Adipocyte (in vitro differentiated cells): Measurements from ENCODE around the gene TNFAIP8L1.
A peak's percentile ranks its signal among the peaks of the same experiment; 100 is the strongest.
"Not testable (repeated sequence)": the region's sequence is repeated elsewhere in the genome, so short reads cannot be mapped to it uniquely, and the experiment has no call there.

Source experiments
- DNase-seq: peaks from one replicate; pipeline ENCODE4 v3.0.0-alpha.2; 2015; ENCODE audit warnings: low read depth
- H3K27me3 ChIP-seq: replicated peaks from 2 replicates; pipeline ENCODE4 v1.7.0; 2013; ENCODE audit warnings: mild to moderate bottlenecking, low read length, moderate library complexity; ENCODE audit not compliant: control insufficient read depth, insufficient read depth
- H3K36me3 ChIP-seq: 2 replicates; pipeline ENCODE4 v1.7.0; 2013; ENCODE audit warnings: low read length, mild to moderate bottlenecking, moderate library complexity; ENCODE audit not compliant: control insufficient read depth, insufficient read depth, severe bottlenecking
- H3K4me1 ChIP-seq: 2 replicates; pipeline ENCODE4 v1.7.0; 2013; ENCODE audit warnings: mild to moderate bottlenecking, low read length, moderate library complexity; ENCODE audit not compliant: control insufficient read depth, insufficient read depth
- H3K4me3 ChIP-seq: 2 replicates; pipeline ENCODE4 v1.7.0; 2013; ENCODE audit warnings: mild to moderate bottlenecking, low read length, moderate library complexity
- H3K9ac ChIP-seq: 2 replicates; pipeline ENCODE4 v1.7.0; 2013; ENCODE audit warnings: mild to moderate bottlenecking, low read length, moderate library complexity
- H3K9me3 ChIP-seq: 2 replicates; pipeline ENCODE4 v1.7.0; 2013; ENCODE audit warnings: mild to moderate bottlenecking, low read length, moderate library complexity; ENCODE audit not compliant: control insufficient read depth

The TNFAIP8L1 gene

GRCh38 chr19:4671185-4671851 lies 32.0 kb downstream of the TNFAIP8L1 start:
- Histone ChIP-seq H3K36me3 (peaks cover 29% of the 10 kb centered on the region), H3K9ac (no peak overlapping the region), H3K27me3 (no peaks in the 10 kb centered on the region), H3K4me1 (peaks cover 8% of the 10 kb centered on the region), H3K9me3 (no peaks in the 10 kb centered on the region), H3K4me3 (no peak overlapping the region)
- no peak for DNase-seq

GRCh38 chr19:4673216-4673615 lies 33.9 kb downstream of the TNFAIP8L1 start:
- no peak overlapping the region for H3K9ac ChIP-seq
- no peak for DNase-seq
- H3K27me3 ChIP-seq: no peaks in the 10 kb centered on the region
- H3K36me3 ChIP-seq: peaks cover 14% of the 10 kb centered on the region
- no peak overlapping the region for H3K4me3 ChIP-seq
- no peaks in the 10 kb centered on the region for H3K9me3 ChIP-seq
- peaks cover 8% of the 10 kb centered on the region for H3K4me1 ChIP-seq

- H3K27me3 ChIP-seq: no peaks in the 10 kb centered on the region
Measured at GRCh38 chr19:4673726-4674125, 34.4 kb downstream of the TNFAIP8L1 start.

GRCh38 chr19:4675346-4675745 lies 36.0 kb downstream of the TNFAIP8L1 start:
- H3K4me3 ChIP-seq: no peak overlapping the region
- no peaks in the 10 kb centered on the region for H3K27me3 ChIP-seq
- H3K36me3 ChIP-seq: peaks cover 13% of the 10 kb centered on the region
- H3K4me1 ChIP-seq: no peaks in the 10 kb centered on the region
- no peaks in the 10 kb centered on the region for H3K9me3 ChIP-seq
- no peak for DNase-seq
- no peak overlapping the region for H3K9ac ChIP-seq

More at GRCh38 chr19:4673726-4674125, 34.4 kb downstream of the TNFAIP8L1 start:
- H3K4me1 ChIP-seq: peaks cover 7% of the 10 kb centered on the region
- H3K9ac ChIP-seq: no peak overlapping the region
- H3K4me3 ChIP-seq: no peak overlapping the region
- H3K36me3 ChIP-seq: peaks cover 13% of the 10 kb centered on the region
- no peak for DNase-seq
- no peaks in the 10 kb centered on the region for H3K9me3 ChIP-seq

DNA sequence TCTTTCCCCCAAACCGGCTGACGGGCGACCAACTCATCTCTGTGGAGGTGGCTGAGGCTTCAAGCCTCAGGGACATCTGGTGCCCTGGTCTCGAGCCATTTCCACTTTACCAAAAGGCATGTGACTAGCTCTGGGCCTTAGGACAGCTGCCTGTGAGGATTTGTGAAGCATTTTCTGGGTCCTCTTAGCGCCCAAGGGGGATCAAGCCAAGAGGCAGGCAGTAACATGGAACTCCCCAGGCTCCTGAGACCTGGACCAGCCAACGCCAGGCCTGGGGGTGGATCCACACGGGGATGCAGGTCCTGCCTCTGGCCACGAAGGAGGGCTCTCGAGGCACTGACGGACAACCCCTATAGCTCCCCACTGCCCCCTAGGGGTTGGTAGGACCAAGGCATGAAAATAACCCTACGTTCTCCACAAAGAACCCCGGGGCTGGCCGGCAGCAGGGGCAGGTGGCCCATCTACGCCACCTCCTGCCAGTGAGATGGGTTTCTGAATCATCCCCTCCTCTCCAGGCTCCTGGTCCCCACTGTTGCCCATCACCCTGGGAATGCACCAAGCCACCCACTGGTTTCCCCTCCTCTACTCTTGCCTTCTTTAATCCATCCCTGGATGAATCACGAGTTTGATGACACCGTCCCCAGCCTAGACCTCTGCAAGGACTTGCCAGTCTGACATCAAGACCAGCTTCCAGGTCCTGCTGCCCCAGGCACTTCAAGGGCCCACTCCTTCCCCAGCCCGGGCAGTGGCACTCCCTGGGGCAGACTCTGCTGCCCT lies 37.8 kb downstream of the TNFAIP8L1 start:
- Histone ChIP-seq H3K27me3 (no peaks in the 10 kb centered on the region), H3K9ac (no peak overlapping the region), H3K36me3 (peaks cover 22% of the 10 kb centered on the region), H3K9me3 (no peaks in the 10 kb centered on the region), H3K4me1 (no peaks in the 10 kb centered on the region), H3K4me3 (no peak overlapping the region)
- peak; percentile 20 for DNase-seq

DNA sequence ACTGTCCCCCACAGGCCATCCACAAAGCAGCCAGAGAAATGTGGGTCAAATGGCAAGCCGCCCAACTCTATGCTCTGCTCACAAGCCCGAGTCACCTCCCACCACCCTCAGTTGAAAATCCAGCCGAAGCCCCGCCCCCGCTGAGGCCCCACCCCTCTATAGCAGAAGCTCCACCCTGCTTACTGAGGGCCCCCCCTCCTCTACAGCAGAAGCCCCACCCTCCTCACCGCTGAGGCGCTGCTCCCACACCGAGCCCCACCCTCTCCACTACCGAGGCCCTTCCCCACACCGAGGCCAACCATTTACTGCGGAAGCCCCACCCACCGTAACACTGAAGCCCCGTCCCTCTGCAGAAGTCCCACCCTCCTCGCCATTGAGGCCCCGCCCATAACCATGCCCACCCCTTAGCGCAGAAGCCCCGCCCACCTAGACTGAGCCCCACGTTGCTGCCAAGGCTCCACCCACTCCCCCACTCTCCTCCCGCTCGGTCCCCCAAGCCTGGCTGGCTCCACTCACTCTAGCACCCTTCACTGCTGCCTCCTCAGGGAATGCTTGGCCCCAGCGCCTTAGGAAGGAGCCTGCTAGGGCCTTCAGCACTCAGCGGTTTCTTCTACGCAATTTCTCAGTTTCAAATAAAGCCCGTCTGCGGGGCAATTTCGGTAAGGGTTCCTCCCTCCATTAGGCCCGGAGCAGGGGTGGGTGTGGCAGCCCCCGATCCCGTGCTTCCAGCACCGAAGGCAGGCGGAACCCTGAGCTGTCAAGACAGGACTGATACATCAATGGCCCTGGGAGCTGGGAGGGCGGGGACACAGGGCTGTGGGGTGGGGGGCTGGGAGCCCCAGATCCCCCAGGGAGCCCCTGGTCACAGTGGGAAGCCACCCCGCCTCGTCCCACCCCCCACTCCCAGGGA lies 39.8 kb downstream of the TNFAIP8L1 start:
- Histone ChIP-seq H3K36me3 (peaks cover 40% of the 10 kb centered on the region), H3K4me1 (no peaks in the 10 kb centered on the region), H3K4me3 (no peak overlapping the region), H3K9me3 (no peaks in the 10 kb centered on the region), H3K9ac (no peak overlapping the region), H3K27me3 (no peaks in the 10 kb centered on the region)
- DNase-seq: no peak

GRCh38 chr19:4680021-4680420 lies 40.7 kb downstream of the TNFAIP8L1 start:
- H3K36me3 ChIP-seq: peaks cover 48% of the 10 kb centered on the region
- not testable (repeated sequence) for H3K4me1 ChIP-seq, H3K4me3 ChIP-seq, DNase-seq, H3K27me3 ChIP-seq, H3K9me3 ChIP-seq, H3K9ac ChIP-seq

GRCh38 chr19:4682417-4683200 lies 43.3 kb downstream of the TNFAIP8L1 start:
- peaks cover 52% of the 10 kb centered on the region for H3K36me3 ChIP-seq
- H3K9ac ChIP-seq: no peak overlapping the region
- no peaks in the 10 kb centered on the region for H3K9me3 ChIP-seq
- DNase-seq: no peak
- no peaks in the 10 kb centered on the region for H3K27me3 ChIP-seq
- H3K4me1 ChIP-seq: no peaks in the 10 kb centered on the region
- no peak overlapping the region for H3K4me3 ChIP-seq

DNA sequence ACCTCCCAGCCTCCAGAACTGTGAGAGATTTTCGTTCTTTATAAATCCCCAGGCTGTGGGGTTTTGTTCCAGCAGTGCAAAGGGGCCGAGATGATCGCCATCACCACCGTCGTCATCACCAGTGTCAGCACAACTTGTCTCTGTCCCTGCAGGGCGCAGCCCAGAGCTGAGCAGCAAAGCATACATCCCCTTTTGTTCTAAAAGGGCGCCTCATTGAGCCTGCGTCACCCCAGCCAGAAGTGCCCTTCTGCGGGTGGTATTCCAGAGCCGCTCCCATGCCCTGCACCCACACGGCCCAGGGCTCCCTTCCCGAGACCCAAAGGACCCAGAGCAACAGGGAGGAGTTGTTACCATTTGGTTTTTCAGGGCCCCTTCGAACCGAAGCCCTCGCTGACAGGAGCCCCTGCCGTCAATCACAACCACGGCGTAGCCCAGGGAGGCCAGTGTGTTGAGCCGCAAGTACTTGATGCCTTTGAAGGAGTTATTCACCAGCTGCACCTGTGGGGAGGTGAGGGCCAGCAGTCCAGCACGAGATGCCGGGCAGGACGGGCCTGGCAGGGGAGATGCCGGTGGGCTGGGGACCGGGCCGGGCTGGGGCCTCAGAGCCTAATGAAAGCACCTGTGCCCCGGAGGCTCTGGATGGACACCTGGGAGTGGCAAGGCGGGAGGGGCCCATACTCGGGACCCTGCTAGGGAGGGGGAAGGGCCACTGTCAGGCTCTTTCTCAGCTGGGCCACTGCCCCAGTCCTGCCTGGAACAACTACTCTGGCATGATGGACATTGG lies 45.2 kb downstream of the TNFAIP8L1 start:
- no peaks in the 10 kb centered on the region for H3K27me3 ChIP-seq
- no peak for DNase-seq
- peaks cover 61% of the 10 kb centered on the region for H3K36me3 ChIP-seq

GRCh38 chr19:4686700-4687099 lies 47.4 kb downstream of the TNFAIP8L1 start:
- Histone ChIP-seq H3K9ac (no peak overlapping the region), H3K27me3 (no peaks in the 10 kb centered on the region), H3K36me3 (peaks cover 67% of the 10 kb centered on the region), H3K4me1 (peaks cover 3% of the 10 kb centered on the region), H3K4me3 (no peak overlapping the region), H3K9me3 (no peaks in the 10 kb centered on the region)
- DNase-seq: no peak

More for the DNA sequence above, 45.2 kb downstream of the TNFAIP8L1 start:
- Histone ChIP-seq H3K4me1 (no peaks in the 10 kb centered on the region), H3K9ac (no peak overlapping the region), H3K9me3 (no peaks in the 10 kb centered on the region), H3K4me3 (no peak overlapping the region)
